Measurements from ENCODE around the gene CASP5. TPM values are rescaled to one million over a fixed set of nuclear protein-coding genes. Genes with fewer than 3 reads are reported as not detected.
"Not testable (repeated sequence)": the region's sequence is repeated elsewhere in the genome, so short reads cannot be mapped to it uniquely, and the experiment has no call there.

Gene CASP5
- total RNA-seq, 4 donors from 2014 or later: 0.30 TPM; not detected in 3

DNA sequence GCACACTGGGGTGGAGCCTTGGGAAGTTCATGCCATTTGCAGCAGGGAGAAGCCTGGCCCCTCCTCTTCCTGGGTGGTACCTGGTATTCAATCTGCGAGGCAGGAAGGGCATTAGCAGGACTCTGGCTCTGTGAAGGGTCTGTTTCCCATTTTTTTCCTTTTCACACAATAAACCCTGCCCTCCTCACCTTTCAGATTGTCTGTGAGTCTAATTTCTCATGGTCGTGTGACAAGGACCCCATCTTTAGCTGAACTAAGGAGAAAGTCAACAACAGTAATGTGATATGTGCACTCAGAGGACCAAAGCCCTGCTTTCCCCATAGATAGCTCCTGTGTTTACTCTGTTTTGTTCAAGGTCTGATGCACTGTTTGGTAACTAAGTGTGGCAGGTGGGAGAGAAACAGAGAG is 28.0 kb downstream of the CASP5 start:
- Histone ChIP-seq H3K9me3 (no peaks in the 10 kb centered on the region), H3K4me3 (no peak overlapping the region), H3K27me3 (no peaks in the 10 kb centered on the region), H3K4me1 (no peaks in the 10 kb centered on the region), H3K27ac (no peak overlapping the region), H3K36me3 (no peaks in the 10 kb centered on the region)
- no peak for DNase-seq (ENCODE audit: low spot score in 2 of 2)
- TF ChIP-seq EP300 (IDR thresholded peaks at IDR 0.05) (no peak), POLR2A (IDR thresholded peaks at IDR 0.05) (no peak)
- WGBS, 2 donors: 64 to 67% methylated on average over 2 of the region's 2 CpGs

DNA sequence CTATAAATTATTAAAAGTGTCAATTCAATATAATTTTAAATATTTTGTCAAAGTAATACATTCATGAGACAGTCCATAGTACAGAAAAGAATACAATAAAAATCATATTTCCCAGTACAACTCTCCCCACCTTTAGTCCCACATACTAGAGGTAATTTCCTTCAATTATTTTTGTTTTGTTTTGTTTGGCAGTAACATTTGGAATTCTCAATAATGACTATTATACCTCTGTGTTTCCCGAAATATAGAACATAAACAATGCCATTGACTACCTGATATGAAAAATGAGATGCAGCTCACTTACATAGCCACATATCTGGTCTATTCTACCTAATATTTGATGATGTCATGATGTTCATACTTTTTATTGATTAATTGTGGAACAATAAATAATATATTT is 30.2 kb downstream of the CASP5 start:
- no peak overlapping the region for H3K27ac ChIP-seq
- H3K36me3 ChIP-seq: no peaks in the 10 kb centered on the region
- H3K9me3 ChIP-seq: peaks cover 0 to 10% (median 3%) of the 10 kb centered on the region in 4 donors
- no peak overlapping the region for H3K4me3 ChIP-seq
- DNase-seq (ENCODE audit: low spot score in 2 of 2): no peak
- WGBS, 2 donors: 39 to 61% methylated on average over 1 of the region's 1 CpG
- H3K4me1 ChIP-seq: no peaks in the 10 kb centered on the region
- no peak for TF ChIP-seq EP300 (IDR thresholded peaks at IDR 0.05)
- TF ChIP-seq, protein P1, sequence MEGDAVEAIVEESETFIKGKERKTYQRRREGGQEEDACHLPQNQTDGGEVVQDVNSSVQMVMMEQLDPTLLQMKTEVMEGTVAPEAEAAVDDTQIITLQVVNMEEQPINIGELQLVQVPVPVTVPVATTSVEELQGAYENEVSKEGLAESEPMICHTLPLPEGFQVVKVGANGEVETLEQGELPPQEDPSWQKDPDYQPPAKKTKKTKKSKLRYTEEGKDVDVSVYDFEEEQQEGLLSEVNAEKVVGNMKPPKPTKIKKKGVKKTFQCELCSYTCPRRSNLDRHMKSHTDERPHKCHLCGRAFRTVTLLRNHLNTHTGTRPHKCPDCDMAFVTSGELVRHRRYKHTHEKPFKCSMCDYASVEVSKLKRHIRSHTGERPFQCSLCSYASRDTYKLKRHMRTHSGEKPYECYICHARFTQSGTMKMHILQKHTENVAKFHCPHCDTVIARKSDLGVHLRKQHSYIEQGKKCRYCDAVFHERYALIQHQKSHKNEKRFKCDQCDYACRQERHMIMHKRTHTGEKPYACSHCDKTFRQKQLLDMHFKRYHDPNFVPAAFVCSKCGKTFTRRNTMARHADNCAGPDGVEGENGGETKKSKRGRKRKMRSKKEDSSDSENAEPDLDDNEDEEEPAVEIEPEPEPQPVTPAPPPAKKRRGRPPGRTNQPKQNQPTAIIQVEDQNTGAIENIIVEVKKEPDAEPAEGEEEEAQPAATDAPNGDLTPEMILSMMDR (IDR thresholded peaks at IDR 0.05): no peak
- no peak for TF ChIP-seq POLR2A (IDR thresholded peaks at IDR 0.05)
- H3K27me3 ChIP-seq: no peaks in the 10 kb centered on the region

DNA sequence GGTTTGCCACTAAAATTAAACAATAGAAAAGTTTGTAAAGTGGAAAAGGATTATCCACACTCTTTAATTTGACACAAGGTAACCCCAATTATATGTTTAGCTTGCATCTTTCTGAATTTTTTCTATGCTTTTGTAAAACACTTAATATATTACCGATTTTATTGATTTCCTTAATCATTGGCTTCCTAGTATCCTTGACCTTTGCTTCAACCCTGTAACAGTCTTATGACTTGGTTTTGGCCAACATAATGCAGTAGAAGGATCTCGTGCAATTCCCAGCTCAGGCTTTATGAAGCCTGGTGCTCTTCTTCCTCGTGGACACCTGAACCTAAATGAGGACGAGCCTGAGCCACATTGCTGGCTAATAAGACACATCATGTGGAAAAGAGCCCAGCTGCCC is 31.0 kb downstream of the CASP5 start:
- Histone ChIP-seq H3K9me3 (peaks cover 0 to 11% (median 3%) of the 10 kb centered on the region in 4 donors), H3K36me3 (no peaks in the 10 kb centered on the region), H3K4me3 (no peak overlapping the region), H3K4me1 (no peaks in the 10 kb centered on the region), H3K27me3 (no peaks in the 10 kb centered on the region), H3K27ac (no peak overlapping the region)
- DNase-seq (ENCODE audit: low spot score in 2 of 2): no peak
- WGBS, 2 donors: 84 to 86% methylated on average over 4 of the region's 4 CpGs
- TF ChIP-seq EP300 (IDR thresholded peaks at IDR 0.05) (no peak), POLR2A (IDR thresholded peaks at IDR 0.05) (no peak)
- TF ChIP-seq, protein P1 (IDR thresholded peaks at IDR 0.05): no peak

DNA sequence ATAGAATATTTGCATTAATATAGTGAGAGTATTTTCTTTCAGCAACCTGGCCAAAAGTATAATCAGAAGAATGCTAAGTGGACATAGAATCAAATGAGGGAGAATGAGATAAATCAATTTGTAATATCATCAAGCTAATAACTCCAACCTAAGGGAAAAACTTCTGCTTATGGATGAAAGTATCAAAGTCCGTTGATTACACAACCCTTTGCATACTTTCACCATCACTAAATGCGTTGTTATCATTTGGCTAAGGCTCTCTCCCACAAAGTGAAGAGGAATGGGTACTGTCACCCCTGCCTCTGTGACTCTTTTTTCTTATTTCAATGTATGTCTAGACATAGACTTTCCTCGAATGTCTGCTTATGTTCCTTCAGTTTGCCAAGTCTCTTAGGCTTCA is 38.2 kb downstream of the CASP5 start:
- Histone ChIP-seq H3K9me3 (peaks cover 0 to 15% (median 3%) of the 10 kb centered on the region in 4 donors), H3K27me3 (no peaks in the 10 kb centered on the region), H3K4me1 (no peaks in the 10 kb centered on the region), H3K36me3 (no peaks in the 10 kb centered on the region), H3K4me3 (no peak overlapping the region), H3K27ac (no peak overlapping the region)
- DNase-seq (ENCODE audit: low spot score in 2 of 2): no peak
- WGBS, 2 donors: 87 to 88% methylated on average over 3 of the region's 3 CpGs
- no peak for TF ChIP-seq POLR2A (IDR thresholded peaks at IDR 0.05)
- no peak for TF ChIP-seq EP300 (IDR thresholded peaks at IDR 0.05)
- TF ChIP-seq, protein P1 (IDR thresholded peaks at IDR 0.05): no peak

DNA sequence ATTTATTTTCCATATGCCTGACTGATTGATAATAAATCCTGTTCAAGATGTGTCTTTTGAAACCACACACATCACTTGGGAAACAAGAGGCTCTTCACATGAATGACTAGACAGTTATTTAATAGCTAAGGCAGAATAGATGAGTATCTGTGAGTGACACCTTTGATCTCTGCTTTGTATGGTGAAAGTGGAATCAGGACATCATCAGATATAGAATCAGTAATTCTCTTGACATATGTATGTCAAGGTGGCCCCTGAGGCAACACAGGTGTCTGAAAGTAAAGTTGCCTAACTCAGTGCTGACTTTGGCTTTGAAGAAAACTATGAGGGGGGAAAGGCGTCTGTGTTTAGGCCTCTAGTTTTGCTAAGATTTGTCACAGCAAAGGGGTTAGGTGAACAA is 43.1 kb downstream of the CASP5 start:
- WGBS, 2 donors: 90 to 96% methylated on average over 1 of the region's 1 CpG
- Histone ChIP-seq H3K27ac (no peak overlapping the region), H3K36me3 (no peaks in the 10 kb centered on the region), H3K4me3 (no peak overlapping the region), H3K9me3 (no peaks in the 10 kb centered on the region), H3K27me3 (no peaks in the 10 kb centered on the region), H3K4me1 (no peaks in the 10 kb centered on the region)
- TF ChIP-seq POLR2A (IDR thresholded peaks at IDR 0.05): no peak
- TF ChIP-seq, protein P1 (IDR thresholded peaks at IDR 0.05): no peak
- no peak for TF ChIP-seq EP300 (IDR thresholded peaks at IDR 0.05)
- DNase-seq (ENCODE audit: low spot score in 2 of 2): no peak

DNA sequence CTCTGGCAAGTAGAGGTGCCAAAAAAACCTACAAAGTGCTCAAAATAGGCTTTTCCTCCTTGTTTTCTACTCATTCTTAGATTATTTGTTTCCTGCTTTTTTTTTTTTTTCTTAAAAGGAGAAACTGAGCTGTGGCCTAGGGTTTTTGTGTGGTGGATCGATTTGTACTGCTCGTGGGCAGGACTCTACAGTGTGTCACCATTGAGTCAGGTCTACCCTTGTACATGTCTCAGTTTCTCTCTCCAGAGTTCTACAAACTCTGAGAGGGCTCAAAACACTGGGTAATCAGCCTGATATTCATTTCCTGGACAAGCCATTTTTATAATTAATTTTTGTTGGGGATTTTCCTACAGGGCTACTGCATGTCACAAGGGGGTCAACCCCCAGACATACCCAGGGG is 49.4 kb downstream of the CASP5 start:
- Histone ChIP-seq H3K9me3 (peaks cover 0 to 12% (median 0%) of the 10 kb centered on the region in 4 donors), H3K4me3 (no peak overlapping the region), H3K4me1 (no peaks in the 10 kb centered on the region), H3K27ac (no peak overlapping the region), H3K27me3 (no peaks in the 10 kb centered on the region), H3K36me3 (no peaks in the 10 kb centered on the region)
- no peak for DNase-seq (ENCODE audit: low spot score in 2 of 2)
- WGBS, 2 donors: 78 to 96% methylated on average over 2 of the region's 2 CpGs
- no peak for TF ChIP-seq POLR2A (IDR thresholded peaks at IDR 0.05)

DNA sequence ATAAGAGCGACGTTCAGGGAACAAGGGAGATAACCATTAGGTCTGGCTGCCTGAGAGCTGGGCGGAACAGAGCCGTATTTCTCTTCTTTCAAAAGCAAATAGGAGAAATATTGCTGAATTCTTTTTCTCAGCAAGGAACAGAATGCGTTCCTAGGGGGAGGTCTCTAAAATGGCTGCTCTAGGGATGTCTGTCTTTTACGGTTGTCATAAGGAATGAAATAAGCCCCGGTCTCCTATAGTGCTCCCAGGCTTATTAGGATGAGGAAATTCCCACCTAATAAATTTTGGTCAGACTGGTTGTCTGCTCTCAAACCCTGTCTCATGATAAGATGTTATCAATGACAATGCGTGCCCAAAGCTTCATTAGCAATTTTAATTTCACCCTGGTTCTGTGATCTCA is 50.0 kb downstream of the CASP5 start:
- not testable (repeated sequence) for H3K27me3 ChIP-seq; H3K27ac ChIP-seq; H3K4me1 ChIP-seq; H3K4me3 ChIP-seq; H3K36me3 ChIP-seq; DNase-seq (ENCODE audit: low spot score in 2 of 2)
- H3K9me3 ChIP-seq: peaks cover 0 to 12% (median 0%) of the 10 kb centered on the region in 4 donors
- 93 to 95% methylated on average over 8 of the region's 8 CpGs for WGBS, 2 donors

Data from tibial nerve (tissue), 4 donors.